ENCODE data around the gene KIAA1143. TPM values are rescaled to one million over a fixed set of nuclear protein-coding genes. Genes with fewer than 3 reads are reported as not detected.

KIAA1143 gene
- total RNA-seq, 1 donor from 2014 or later: 23.0 TPM

DNA sequence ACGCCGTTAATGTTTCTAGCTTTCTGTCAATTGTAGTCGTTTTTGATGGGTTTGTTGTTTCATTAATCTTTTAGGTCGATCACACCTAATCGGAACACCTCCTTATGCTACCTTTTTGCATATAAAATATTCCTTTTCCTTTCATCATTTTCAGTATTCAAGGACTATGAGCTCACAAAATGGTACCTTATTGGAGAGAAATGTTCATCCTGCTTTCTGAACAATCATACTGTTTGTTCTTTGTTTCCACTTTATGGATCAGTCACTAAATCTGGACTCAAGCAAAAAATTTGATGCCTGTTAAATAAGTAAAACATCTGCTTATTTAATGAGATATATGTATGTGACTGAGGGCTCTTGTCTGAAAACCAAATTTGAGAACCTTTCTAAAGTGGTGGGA, 1.3 kb upstream of the KIAA1143 start:
- Mint-ChIP-seq H3K9me3 (ENCODE audit: unreplicated experiment) (peaks cover 14% of the 10 kb centered on the region), H3K27ac (ENCODE audit: unreplicated experiment) (peak overlapping the region; percentile 60), H3K4me1 (ENCODE audit: low read depth, unreplicated experiment) (peaks cover 6% of the 10 kb centered on the region), H3K27me3 (ENCODE audit: unreplicated experiment) (peaks cover 4% of the 10 kb centered on the region), H3K36me3 (ENCODE audit: unreplicated experiment) (peaks cover 20% of the 10 kb centered on the region), H3K4me3 (ENCODE audit: unreplicated experiment) (peak overlapping the region; percentile 90)
- no peak for DNase-seq
- TF ChIP-seq, protein P1, sequence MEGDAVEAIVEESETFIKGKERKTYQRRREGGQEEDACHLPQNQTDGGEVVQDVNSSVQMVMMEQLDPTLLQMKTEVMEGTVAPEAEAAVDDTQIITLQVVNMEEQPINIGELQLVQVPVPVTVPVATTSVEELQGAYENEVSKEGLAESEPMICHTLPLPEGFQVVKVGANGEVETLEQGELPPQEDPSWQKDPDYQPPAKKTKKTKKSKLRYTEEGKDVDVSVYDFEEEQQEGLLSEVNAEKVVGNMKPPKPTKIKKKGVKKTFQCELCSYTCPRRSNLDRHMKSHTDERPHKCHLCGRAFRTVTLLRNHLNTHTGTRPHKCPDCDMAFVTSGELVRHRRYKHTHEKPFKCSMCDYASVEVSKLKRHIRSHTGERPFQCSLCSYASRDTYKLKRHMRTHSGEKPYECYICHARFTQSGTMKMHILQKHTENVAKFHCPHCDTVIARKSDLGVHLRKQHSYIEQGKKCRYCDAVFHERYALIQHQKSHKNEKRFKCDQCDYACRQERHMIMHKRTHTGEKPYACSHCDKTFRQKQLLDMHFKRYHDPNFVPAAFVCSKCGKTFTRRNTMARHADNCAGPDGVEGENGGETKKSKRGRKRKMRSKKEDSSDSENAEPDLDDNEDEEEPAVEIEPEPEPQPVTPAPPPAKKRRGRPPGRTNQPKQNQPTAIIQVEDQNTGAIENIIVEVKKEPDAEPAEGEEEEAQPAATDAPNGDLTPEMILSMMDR (IDR thresholded peaks at IDR 0.05; ENCODE audit: partially characterized antibody, unreplicated experiment): no peak

DNA sequence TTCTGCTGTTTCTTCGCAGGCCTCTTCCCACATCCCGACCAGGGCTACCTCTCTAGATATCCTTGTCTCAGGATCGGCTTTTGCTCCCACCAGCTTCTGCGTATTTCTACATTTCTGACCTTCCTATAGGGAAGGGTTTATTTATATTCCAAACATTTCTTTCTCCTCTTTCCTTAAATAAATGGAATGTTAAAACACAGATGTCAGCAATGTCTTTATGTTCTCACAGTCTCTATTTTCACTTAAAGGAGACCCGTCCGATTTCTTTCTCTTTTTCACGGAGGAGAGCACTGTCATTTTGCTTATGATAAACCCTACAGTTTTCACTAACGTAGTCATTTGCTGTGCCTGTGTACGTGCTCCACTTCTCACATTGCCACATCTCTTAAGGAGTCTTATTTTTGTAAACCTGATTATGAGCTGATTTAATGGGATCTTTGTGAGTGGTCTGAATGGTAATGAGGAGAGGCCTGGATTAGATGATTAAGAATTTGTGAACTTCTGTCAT, 805 bp upstream of the KIAA1143 start:
- no peak for DNase-seq
- Mint-ChIP-seq H3K4me3 (ENCODE audit: unreplicated experiment) (peak overlapping the region; percentile 90), H3K36me3 (ENCODE audit: unreplicated experiment) (peaks cover 25% of the 10 kb centered on the region), H3K9me3 (ENCODE audit: unreplicated experiment) (peaks cover 14% of the 10 kb centered on the region), H3K27ac (ENCODE audit: unreplicated experiment) (peak overlapping the region; percentile 60), H3K4me1 (ENCODE audit: low read depth, unreplicated experiment) (peaks cover 6% of the 10 kb centered on the region), H3K27me3 (ENCODE audit: unreplicated experiment) (peaks cover 4% of the 10 kb centered on the region)
- TF ChIP-seq, protein P1 (IDR thresholded peaks at IDR 0.05; ENCODE audit: partially characterized antibody, unreplicated experiment): no peak

DNA sequence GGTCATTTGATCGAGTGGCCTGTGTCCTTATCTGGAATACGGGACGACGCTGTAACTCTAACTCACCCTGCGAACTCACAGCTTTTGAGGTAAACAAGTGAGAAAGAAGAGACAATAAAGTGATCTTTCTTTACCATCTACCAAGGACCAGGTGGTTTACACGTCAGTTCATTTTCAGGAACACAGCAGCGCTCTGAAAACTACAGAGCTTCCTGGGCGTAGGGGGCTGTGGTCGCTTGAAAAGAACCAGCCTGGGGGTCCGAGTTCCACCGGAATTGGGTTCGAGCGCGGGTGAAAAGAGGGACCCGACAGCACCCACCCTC, 357 bp downstream of the KIAA1143 start:
- H3K4me1 Mint-ChIP-seq (ENCODE audit: low read depth, unreplicated experiment): peaks cover 6% of the 10 kb centered on the region
- peaks cover 14% of the 10 kb centered on the region for H3K9me3 Mint-ChIP-seq (ENCODE audit: unreplicated experiment)
- H3K36me3 Mint-ChIP-seq (ENCODE audit: unreplicated experiment): peaks cover 27% of the 10 kb centered on the region
- peak overlapping the region; percentile 88 for H3K27ac Mint-ChIP-seq (ENCODE audit: unreplicated experiment)
- H3K27me3 Mint-ChIP-seq (ENCODE audit: unreplicated experiment): peaks cover 2% of the 10 kb centered on the region
- TF ChIP-seq, protein P1 (IDR thresholded peaks at IDR 0.05; ENCODE audit: partially characterized antibody, unreplicated experiment): no peak
- peak overlapping the region; percentile 90 for H3K4me3 Mint-ChIP-seq (ENCODE audit: unreplicated experiment)
- DNase-seq: no peak

DNA sequence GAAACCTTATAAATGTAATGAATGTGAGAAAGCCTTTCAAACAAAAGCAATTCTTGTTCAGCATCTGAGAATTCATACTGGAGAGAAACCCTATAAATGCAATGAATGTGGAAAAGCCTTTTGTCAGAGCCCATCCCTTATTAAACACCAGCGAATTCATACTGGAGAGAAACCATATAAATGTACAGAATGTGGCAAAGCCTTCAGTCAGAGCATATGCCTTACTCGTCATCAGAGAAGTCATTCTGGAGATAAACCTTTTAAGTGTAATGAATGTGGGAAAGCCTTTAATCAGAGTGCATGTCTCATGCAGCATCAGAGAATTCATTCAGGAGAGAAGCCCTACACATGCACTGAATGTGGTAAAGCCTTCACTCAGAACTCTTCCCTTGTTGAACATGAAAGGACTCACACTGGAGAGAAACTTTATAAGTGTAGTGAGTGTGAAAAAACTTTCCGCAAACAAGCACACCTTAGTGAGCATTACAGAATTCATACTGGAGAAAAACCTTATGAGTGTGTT, 26.7 kb downstream of the KIAA1143 start:
- TF ChIP-seq, protein P1 (IDR thresholded peaks at IDR 0.05; ENCODE audit: partially characterized antibody, unreplicated experiment): no peak
- peaks cover 6% of the 10 kb centered on the region for H3K9me3 Mint-ChIP-seq (ENCODE audit: unreplicated experiment)
- no peak overlapping the region for H3K27ac Mint-ChIP-seq (ENCODE audit: unreplicated experiment)
- peaks cover 2% of the 10 kb centered on the region for H3K4me1 Mint-ChIP-seq (ENCODE audit: low read depth, unreplicated experiment)
- no peak for DNase-seq
- no peak overlapping the region for H3K4me3 Mint-ChIP-seq (ENCODE audit: unreplicated experiment)
- H3K27me3 Mint-ChIP-seq (ENCODE audit: unreplicated experiment): peaks cover 3% of the 10 kb centered on the region
- peaks cover 54% of the 10 kb centered on the region for H3K36me3 Mint-ChIP-seq (ENCODE audit: unreplicated experiment)

DNA sequence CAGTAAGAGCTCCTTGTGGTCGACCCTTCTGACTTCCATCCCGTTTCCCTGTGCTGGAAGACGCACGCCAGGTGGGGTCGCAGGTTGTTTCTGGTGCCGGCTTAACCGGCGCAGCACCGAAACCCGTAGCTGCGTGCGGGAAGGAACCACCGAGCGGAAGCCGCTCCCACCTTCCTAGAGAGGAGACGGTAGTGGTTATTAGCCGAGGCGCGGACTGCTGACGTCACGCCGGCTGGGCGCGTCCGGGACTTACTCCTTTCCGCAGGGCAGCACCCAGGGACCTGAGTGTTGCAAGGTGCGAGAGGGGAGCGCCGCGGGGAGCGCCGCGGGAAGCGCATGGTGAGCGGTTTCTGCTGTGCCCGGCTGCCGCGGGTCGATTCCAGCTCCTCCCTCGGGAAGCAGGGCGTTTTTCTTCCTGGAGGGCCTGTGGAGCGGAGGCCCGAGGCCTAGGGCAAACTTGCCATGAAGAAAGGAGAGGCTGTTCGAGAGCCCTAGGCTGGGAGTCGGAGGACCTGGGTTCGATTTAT, 32.0 kb downstream of the KIAA1143 start, which contains the start of gene ZNF501:
TSS of gene ZNF501 (plus strand) at position 252 of the 527 bp plus-strand sequence. CDS start 4,787 bp downstream, outside the sequence.
- H3K4me3 Mint-ChIP-seq (ENCODE audit: unreplicated experiment): peak within 1 kb of the TSS; percentile 85
- peaks cover 2% of the 10 kb centered on the region for H3K4me1 Mint-ChIP-seq (ENCODE audit: low read depth, unreplicated experiment)
- peaks cover 11% of the 10 kb centered on the region for H3K9me3 Mint-ChIP-seq (ENCODE audit: unreplicated experiment)
- TF ChIP-seq, protein P1 (IDR thresholded peaks at IDR 0.05; ENCODE audit: partially characterized antibody, unreplicated experiment): no peak
- peak; percentile 96 for DNase-seq
- peak within 1 kb of the TSS; percentile 67 for H3K27ac Mint-ChIP-seq (ENCODE audit: unreplicated experiment)
- H3K27me3 Mint-ChIP-seq (ENCODE audit: unreplicated experiment): peaks cover 5% of the 10 kb centered on the region
- H3K36me3 Mint-ChIP-seq (ENCODE audit: unreplicated experiment): peaks cover 39% of the 10 kb centered on the region

All from glutamatergic neuron (in vitro differentiated cells).